Right kidney (tissue), 9 donors: ENCODE results near the gene LSM14A.
"Not testable (repeated sequence)": the region's sequence is repeated elsewhere in the genome, so short reads cannot be mapped to it uniquely, and the experiment has no call there.

Source experiments
- DNase-seq: peaks from one replicate; pipeline ENCODE4 v3.0.0-alpha.2; 2016
- long read RNA-seq, 8 donors: transcript quantifications; one replicate each; lab custom pipeline, GENCODE V29; 2026

Gene LSM14A
- long read RNA-seq, donor 1, transcript LSM14A-203 (10 exons, 3,596 nt): major isoform, 8 of 39 reads
- long read RNA-seq, donor 1, transcript LSM14A-201 (11 exons, 3,424 nt): minor isoform, 7 of 39 reads
- long read RNA-seq, donor 1, partial matches to known transcripts: 23 of 39 reads
- long read RNA-seq, donor 1, other reads (novel, unspliced or antisense): 0 of 39 reads
- long read RNA-seq, donor 2, transcript LSM14A-203 (10 exons, 3,596 nt): major isoform, 12 of 37 reads
- long read RNA-seq, donor 2, partial matches to known transcripts: 21 of 37 reads
- long read RNA-seq, donor 2, other reads (novel, unspliced or antisense): 0 of 37 reads
- long read RNA-seq, donor 3, transcript LSM14A-203 (10 exons, 3,596 nt): major isoform, 9 of 22 reads
- long read RNA-seq, donor 3, partial matches to known transcripts: 9 of 22 reads
- long read RNA-seq, donor 3, other reads (novel, unspliced or antisense): 0 of 22 reads
- long read RNA-seq, donor 4, transcript LSM14A-201 (11 exons, 3,424 nt): minor isoform, 6 of 54 reads
- long read RNA-seq, donor 4, transcript LSM14A-203 (10 exons, 3,596 nt): major isoform, 8 of 54 reads
- long read RNA-seq, donor 4, partial matches to known transcripts: 37 of 54 reads
- long read RNA-seq, donor 4, other reads (novel, unspliced or antisense): 0 of 54 reads
- long read RNA-seq, donor 5, transcript LSM14A-203 (10 exons, 3,596 nt): major isoform, 16 of 37 reads
- long read RNA-seq, donor 5, partial matches to known transcripts: 15 of 37 reads
- long read RNA-seq, donor 5, other reads (novel, unspliced or antisense): 0 of 37 reads
- long read RNA-seq, donor 6, transcript LSM14A-203 (10 exons, 3,596 nt): major isoform, 13 of 60 reads
- long read RNA-seq, donor 6, transcript LSM14A-201 (11 exons, 3,424 nt): minor isoform, 6 of 60 reads
- long read RNA-seq, donor 6, partial matches to known transcripts: 40 of 60 reads
- long read RNA-seq, donor 6, other reads (novel, unspliced or antisense): 0 of 60 reads
- long read RNA-seq, donor 7: 0 reads
- long read RNA-seq, donor 8, transcript LSM14A-201 (11 exons, 3,424 nt): major isoform, 11 of 55 reads
- long read RNA-seq, donor 8, transcript LSM14A-203 (10 exons, 3,596 nt): major isoform, 11 of 55 reads
- long read RNA-seq, donor 8, partial matches to known transcripts: 31 of 55 reads
- long read RNA-seq, donor 8, other reads (novel, unspliced or antisense): 0 of 55 reads

DNA sequence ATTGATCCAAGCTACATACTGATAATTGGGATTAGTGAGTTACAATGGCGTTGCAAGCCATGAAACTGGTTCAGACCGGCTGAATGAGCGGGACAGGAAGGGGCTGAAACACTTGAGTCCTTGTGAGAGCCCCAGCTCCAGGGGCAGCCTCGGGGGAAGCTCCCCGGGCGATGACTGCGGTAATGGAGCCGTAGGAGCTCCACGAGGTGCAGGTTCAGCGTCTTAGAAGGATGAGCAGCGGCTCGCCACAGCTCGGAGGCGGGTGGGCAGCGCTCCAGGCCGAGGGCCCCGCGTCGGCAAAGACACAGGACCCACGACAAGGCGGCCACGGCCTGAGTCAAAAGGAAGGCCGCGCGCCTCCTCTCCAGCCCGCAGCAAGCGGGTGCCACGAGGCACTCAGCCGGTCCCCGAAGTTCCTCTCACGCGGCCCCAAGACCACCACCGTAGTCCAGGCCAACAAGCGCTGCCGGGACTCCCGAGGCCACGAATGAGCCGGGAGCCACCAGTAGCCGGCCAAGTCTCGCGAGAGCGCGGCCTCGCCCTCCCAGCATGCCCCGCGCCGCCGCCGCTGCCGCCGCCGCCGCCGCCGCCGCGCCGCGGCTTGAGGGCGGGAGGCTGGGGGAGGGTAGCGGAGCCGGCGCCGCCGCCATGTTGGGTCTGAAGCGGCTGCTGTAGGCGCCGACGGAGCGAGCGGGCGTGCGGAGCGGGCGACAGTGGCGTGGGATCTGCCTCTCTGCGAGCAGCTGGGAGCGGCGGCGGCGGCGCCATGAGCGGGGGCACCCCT lies at the start of gene LSM14A:
TSS of gene LSM14A (plus strand) at position 628 of the 784 bp plus-strand sequence. CDS start at position 767, 139 bp downstream.
- DNase-seq: peak; percentile 99

DNA sequence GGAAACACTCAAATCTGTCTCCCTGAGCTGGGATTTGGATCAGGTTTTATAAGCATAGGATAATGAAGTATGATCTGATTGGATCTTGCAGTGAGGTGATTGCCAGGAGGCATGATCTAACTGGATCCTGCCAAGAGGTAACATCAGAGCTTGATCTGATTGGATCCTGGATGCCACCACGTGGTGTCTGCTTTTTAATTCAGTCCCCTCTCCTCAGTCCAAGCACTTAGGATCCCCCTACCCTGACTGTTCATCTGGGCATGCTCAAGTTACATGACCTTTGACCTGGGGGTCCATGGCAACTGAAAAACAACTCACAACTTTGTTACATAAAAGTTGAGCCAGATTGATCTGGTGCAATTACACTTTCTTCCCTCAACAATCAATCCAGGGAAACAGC lies 47.5 kb upstream of the LSM14A start:
- DNase-seq: no peak

DNA sequence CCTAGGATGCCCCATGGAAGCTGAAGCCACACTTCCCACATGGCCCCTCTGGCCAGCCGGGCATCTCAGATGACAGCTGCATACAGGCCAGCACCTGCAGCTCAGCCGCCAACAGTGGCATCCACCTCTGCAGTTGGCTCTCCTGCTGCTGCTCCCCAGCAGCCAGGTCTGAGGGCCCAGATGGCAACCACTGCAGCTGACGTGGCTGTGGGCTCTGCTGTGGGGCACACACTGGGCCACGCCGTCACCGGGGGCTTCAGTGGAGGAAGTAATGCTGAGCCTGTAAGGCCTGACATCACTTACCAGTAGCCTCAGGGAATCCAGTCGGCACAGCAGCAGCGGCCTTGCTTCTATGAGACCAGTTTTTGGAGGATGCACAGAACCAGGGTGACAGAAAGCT lies 45.3 kb upstream of the LSM14A start:
- DNase-seq: no peak

DNA sequence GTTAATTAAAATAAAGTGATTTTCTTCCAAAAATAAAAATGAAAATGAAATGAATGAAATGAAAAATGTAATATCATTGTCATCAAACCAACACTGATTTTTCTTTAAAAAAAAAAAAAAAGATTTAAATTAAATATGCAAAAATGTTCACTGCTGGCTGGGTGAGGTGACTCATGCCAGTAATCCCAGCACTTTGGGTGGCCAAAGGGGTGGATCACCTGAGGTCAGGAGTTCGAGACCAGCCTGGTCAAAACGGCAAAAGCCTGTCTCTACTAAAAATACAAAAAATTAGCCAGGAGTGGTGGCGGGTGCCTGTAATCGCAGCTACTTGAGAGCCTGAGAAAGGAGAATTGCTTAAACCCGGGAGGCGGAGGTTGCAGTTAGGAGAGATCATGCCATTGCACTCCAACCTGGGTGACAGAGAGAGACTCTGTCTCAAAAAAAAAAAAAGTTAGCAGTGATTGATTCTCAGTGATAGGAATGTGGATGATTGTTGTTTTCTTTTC lies 44.6 kb upstream of the LSM14A start:
- no peak for DNase-seq

DNA sequence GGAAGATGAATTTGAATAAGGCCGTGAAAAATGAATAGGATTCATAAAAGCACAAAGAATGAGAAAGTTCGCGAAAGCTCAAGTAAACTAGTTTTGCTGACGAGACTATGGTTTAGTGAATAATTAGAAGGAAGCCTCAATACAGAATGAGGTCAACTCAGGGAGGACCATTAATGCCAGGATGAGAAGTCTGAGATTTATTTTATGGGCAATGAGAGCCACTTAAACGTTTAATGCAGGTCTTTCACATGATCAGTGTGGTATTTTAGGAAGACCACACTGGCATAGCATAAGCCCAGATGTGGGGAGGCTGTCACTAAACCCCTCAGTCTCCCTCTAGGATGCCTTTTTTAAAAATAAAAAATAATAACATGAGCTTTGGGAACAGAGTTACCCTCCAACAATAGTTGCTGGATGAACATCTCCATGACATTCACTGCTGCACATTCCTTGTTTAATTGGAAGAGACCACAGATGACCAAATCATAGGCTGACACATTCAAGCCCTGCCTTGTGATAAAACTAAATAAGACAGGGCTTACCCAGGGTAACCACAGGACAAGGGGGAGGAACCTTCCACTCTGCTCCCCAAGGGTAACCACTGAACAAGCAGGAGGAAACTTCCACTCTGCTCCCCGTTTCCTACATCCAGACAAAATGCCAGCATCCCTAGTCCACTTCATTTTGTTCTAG lies 43.6 kb upstream of the LSM14A start:
- DNase-seq: no peak

DNA sequence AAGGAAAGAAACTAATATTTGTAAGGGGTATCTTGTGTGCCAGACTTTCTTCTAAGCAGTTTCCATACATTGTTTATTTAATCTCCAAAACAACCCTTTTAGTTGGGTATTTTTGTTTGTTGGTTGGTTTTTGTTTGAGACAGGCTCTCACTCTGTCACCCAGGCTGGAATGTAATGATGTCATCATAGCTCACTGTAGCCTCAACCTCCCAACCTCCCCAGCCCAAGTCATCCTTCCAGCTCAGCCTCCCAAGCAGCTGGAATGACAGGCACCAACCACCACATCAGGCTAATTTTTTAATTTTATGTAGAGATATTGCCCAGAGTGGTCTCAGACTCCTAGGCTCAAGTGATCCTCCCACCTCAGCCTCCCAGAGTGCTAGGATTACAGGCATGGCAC lies 41.2 kb upstream of the LSM14A start:
- no peak for DNase-seq

DNA sequence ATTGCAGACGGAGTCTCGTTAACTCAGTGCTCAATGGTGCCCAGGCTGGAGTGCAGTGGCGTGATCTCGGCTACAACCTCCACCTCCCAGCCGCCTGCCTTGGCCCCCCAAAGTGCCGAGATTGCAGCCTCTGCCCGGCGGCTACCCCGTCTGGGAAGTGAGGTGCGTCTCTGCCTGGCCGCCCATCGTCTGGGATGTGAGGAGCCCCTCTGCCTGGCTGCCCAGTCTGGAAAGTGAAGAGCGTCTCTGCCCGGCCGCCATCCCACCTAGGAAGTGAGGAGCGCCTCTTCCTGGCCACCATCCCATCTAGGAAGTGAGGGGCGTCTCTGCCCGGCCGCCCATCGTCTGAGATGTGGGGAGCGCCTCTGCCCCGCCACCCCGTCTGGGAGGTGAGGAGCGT lies 40.2 kb upstream of the LSM14A start:
- DNase-seq: not testable (repeated sequence)

DNA sequence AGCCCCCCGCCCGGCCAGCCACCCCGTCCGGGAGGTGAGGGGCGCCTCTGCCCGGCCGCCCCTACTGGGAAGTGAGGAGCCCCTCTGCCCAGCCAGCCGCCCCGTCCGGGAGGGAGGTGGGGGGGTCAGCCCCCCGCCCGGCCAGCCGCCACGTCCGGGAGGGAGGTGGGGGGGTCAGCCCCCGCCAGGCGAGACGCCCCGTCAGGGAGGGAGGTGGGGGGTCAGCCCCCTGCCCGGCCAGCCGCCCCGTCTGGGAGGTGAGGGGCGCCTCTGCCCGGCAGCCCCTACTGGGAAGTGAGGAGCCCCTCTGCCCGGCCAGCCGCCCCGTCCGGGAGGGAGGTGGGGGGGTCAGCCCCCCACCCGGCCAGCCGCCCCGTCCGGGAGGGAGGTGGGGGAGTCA lies 39.6 kb upstream of the LSM14A start:
- DNase-seq: not testable (repeated sequence)

DNA sequence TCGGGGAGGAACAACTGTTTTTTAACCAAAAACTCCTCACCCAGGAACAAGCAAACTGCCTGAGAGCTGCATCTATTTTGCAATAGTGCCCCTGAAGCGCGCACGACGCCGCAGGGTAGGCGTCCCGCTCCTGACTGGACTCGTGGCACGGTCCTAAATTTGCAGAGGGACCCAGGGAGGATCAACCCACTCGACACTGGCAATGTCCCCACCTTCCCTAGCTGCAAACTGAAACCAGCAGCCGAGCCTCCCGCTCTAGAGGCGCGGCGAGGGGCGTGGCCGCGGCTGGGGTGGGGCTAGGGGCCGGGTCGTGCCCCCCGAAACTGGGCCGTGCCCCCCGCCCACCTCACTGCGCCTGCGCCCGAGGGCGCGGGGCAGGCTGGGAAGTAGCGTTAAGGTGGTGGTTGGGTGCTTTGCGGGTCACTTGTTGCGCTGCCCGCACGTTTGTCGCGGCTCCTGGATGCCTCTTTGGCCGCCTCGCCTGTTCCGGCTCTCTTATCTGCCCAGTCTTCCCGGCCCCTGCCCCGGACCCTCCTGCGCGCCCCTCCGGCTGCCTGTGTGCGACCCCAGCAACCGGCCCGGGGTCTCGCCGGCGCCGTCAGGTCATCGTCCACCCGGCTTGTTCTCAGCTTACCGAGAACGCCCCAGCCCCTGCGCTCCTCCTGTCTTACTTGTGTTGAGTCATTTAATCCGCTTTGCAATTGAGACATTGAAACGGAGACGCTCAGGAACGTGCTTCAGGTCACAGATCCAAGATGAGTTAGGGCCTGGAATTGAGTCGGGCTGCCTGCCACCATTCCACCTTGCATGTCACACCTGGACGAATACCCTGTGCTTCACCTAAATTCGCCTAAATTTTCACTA lies 37.9 kb upstream of the LSM14A start:
- DNase-seq: peak; percentile 87

DNA sequence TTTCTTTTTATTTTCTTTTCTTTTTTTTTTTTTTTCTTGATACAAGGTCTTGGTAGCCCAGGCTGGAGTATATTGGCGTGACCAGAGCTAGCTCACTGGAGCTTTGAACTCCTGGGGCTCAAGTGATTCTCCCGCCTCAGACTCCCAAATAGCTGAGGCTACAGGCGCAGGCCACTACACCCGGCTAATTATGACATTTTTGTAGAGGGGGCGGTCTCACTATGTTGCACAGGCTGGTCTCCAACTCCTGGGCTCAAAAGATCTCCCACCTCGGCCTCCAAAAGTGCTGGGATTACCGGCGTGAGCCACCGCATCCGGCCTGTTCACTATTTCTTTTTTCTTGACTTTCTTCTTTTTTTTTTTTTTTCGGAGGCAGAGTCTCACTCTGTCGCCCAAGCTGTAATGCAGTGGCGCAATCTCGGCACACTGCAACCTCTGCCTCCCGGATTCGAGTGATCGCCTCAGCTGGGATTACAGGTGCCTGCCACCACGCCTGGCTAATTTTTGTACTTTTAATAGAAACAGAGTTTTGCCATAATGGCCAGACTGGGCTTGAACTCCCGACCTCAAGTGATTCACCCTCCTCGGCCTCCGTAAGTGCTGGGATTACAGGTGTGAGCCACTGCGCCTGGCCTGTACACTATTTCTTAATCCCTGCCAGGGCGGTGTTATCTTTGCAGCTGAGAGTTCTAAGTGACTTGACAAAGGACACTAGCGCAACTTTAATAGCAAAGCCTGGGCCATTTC lies 37.1 kb upstream of the LSM14A start:
- DNase-seq: peak; percentile 27

DNA sequence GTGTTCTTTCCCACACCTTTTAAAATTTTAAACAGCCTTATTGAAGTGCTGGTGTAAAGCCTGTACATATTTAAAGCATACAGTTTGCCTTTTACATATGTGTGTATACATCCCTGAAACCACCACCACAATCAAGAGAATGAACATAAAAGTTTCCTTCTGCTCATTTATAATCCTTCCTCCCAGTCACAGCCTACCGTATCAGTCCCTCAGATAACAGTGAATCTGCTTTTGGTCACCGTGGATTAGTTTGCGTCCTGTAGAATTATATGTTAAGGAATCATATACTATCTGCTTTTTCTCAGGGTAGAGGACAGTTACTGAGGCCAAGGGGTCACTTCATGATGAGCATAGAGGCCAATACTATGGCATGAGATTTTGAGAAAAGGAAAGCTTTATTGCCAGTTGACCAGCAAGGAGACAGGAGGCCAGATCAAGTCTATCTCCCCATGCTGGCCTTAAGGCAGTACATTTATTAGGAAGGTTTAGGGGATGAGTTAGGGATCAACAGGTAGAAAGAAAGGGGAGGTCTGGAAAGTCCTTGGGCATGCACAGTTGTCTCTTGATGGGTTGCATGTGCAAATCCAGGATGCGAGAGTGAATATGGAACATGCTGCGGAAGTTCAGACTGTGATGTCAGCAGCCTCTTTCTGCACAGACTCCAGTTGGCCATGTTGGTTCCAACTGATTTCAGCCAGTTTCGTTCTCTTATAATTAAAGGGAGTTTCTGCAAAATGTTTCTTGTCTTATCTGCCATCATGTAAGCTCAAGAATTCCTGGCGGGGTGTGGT lies 36.3 kb upstream of the LSM14A start:
- no peak for DNase-seq

DNA sequence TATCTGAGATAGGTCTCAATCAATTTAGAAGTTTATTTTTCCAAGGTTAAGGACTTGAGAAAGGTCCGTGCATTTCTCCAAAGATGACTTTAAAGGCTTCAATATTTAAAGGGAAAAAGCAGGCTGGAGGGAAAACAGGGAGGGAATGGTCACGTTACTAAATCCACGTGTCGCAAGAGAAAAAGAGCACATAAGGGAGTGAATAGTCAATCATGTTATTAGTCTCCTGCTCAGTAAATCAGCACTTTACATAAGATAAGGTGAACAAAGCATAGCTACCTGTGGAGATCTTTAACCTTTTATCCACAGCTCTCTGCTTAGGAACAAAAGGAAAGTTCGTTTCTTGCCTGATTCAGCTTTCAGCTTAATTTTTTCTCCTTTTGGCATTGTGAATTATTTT lies 31.3 kb upstream of the LSM14A start:
- no peak for DNase-seq

DNA sequence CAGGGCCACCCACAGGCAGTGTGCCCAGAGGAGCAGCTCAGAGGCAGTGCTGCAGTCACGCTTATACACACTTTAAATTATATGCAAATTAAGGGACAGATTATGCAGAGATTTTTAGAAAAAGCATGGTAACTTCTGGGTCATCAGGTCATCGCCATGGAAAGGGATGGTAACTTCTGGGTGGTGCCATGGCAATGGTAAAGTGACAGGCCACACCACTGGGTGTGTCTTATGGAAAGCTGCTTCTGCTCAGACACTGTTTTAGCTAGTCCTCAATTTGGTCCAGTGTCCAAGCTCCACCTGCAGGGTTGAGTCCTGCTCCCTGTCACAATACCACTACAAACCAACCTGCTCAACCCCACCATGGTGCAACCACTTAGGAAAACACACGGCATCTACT lies 29.9 kb upstream of the LSM14A start:
- no peak for DNase-seq

DNA sequence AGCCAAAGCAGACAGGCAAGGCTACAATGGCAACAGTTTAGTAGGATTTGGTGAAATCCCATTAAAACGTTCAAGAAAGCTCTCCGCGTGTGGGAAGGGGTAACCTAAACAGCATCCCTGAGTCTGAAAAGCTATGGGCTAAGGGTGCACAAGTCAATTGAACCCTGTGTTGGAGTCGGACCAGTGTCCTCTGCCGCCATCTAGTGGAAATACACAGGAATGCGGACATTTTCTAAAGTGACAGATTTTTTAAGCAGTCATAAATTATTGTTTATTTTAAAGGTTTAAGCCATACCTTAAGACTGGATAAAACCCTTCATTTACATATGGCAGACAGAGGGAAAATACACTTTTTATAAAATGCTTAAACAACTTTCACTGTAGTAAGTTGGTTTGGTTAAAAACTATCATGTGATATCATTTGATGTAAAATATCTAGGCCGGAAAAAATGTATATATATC lies 26.5 kb upstream of the LSM14A start:
- peak; percentile 27 for DNase-seq

DNA sequence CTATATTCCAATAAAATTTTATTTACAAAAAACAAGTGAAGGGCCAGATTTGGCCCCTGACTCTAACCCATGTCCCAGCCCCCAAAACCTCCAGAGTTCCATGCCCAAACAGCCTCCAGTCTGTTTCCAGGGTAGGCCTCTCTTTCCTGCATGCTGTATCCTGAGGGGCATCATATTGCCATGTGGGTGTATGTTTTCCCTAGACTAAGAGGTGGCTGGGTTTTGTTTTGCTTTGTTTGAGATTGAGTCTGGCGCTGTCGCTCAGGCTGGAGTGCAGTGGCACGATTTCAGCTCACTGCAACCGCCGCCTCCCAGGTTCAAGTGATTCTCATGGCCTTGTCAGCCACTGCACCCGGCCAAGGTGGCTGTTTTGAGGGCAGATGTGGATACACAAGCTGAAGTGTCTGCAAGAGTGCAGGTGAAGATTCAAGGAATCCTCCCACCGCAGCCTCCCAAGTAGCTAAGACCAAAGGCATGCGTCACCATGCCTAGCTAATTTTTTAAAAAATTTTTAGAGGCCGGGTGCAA lies 23.6 kb upstream of the LSM14A start:
- no peak for DNase-seq

DNA sequence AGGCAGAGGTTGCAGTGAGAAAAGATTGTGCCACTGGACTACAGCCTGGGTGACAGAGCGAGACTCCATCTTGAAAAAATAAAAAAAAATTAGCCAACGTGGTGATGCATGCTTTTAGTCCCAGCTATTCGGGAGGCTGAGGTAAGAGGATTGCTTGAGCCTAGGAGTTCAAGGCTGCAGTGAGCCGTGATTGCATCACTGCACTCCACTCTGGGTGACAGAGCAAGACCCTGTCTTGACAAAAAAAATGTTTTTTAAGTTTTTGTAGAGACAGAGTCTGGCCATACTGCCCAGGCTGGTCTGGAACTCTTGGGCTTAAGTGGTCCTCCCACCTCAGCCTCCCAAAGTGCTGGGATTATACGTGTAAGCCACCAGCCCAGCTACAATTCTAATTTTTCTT lies 22.4 kb upstream of the LSM14A start:
- DNase-seq: no peak

DNA sequence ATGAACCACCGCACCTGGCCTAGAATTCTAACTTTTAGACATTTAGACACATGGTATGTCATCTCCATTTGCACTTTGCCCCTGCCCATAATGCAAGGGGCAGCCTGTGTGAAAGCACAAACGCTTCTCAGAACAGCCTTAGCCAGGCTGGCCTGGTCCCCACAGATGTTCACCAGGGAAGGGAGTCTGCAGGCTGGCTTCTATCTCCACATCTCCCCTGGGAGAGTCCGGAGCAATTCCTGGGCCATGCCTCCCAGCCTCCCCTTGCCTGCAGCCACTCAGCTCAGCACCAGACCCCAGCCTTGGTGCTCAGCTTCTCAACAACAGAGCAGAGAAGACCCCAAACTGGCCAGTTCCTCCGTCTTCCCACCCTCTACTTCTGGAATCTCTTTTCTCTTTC lies 21.7 kb upstream of the LSM14A start:
- no peak for DNase-seq

DNA sequence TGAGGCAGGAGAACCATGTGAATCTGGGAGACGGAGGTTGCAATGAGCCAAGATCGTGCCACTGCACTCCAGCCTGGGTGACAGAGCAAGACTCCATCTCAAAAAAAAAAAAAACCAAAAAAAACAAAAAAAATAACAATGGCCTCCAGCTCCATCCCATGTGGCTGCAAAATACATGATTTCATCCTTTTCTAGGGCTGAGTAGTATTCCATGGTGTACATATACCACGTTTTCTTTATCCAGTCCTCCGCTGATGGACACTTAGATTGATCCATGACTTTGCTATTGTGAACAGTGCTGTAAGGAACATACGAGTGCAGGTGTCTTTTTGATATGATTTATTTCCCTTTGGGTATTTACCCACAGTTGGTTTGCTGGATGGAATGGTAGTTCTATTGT lies 20.9 kb upstream of the LSM14A start:
- no peak for DNase-seq
